Measurements from ENCODE around the gene SARNP.

SARNP gene

DNA sequence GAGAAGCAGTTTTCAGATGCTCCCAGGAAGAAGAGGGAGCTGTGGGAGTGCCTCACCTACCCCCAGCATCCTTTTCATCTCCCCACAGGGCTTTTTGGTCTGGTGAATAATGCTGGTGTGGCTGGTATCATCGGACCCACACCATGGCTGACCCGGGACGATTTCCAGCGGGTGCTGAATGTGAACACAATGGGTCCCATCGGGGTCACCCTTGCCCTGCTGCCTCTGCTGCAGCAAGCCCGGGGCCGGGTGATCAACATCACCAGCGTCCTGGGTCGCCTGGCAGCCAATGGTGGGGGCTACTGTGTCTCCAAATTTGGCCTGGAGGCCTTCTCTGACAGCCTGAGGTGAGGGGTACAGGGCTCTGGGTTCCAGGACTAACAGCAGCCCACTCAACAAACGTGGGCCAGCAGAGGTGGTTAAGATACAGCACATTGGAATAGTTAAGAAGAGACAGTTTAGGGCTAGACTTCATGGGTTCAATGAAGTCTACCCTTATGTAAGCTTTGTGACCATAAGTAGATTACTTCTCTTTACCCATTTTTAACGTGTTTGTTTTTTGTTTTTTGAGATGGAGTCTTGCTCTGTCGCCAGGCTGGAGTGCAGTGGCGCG lies 95.8 kb downstream of the SARNP start:
- no peak for DNase-seq

DNA sequence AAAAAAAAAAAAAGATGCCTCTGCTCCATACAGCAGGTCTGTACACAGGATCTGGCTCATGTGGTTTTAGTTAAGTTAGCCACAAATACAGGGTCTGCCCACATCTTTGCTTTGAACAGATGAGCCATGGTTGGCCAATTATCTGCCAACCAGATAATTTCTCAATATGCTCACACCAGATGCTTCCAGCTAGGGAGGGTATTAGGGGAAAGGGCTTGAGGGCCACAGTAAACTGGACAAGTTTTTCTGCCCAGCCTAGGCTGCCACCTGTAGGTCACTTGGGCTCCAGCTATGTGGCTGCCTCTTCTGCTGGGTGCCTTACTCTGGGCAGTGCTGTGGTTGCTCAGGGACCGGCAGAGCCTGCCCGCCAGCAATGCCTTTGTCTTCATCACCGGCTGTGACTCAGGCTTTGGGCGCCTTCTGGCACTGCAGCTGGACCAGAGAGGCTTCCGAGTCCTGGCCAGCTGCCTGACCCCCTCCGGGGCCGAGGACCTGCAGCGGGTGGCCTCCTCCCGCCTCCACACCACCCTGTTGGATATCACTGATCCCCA lies 96.6 kb downstream of the SARNP start:
- DNase-seq = peak; percentile 33

DNA sequence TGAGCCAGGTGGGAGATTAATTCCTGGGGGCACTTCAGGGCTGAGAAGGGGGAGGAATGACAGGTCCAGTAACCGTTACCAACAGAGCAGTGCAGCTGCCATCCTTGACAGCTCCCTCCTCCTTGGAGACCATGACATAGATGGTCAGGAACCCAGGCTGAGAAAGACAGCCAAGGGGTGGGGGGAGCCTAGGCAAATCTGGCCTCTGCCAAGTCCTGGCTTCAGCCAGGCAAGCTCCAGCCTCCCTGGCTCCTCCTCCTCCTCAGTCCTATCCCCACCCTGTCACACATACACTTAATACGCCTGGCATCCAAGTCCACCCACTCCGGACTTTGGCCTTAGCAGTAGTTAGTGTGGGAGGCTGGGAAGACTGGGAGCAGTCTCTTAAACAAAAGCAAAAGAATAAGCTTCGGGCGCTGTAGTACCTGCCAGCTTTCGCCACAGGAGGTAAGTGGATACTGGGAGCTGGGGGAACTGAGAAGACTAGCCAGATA lies 97.4 kb downstream of the SARNP start, which contains the start of gene RDH5:
Gene RDH5 (plus strand): TSS at position 323 of the 494 bp plus-strand sequence. CDS start 792 bp downstream, outside the sequence.
- no peak for DNase-seq

DNA sequence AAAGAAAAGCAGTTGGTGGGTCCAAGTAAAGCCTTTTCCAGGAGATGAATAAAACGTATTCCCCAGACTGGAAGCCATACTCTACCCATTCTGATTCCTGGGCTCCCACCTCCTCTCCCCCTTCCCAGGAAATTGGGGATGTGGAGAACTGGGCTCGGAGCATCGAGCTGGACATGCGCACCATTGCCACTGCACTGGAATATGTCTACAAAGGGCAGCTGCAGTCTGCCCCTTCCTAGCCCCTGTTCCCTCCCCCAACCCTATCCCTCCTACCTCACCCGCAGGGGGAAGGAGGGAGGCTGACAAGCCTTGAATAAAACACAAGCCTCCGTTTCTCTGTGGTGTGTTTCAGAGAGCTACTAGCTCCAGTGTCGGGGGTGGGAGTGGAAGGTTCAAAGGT lies 98.2 kb downstream of the SARNP start:
- no peak for DNase-seq

DNA sequence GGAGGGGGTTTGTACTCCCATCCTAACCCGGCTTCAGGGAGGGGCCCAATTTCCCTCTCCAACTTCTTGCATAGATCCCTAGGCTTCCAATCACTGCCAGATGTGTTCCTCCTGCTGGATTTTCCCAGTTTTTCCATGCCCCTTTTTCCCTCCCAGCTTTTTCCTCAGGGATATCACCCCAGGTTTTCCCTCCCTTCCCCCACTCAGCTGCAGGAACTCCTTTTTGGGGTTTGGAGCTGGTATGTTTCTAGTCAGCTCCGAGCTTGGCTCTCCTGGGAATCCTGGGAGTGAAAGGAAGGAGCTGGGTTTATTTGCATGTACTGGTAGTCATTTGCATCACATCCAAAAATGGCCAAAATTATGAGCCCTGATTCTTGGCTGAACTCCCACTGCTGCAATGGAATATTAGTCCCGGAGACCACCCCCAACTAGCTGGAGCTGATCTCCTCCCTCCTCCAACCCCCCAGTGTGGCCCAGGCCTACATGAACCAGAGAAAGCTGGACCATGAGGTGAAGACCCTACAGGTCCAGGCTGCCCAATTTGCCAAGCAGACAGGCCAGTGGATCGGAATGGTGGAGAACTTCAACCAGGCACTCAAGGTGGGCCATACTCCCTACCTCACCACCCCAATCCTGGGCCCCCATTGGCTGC lies 98.8 kb downstream of the SARNP start:
- no peak for DNase-seq

DNA sequence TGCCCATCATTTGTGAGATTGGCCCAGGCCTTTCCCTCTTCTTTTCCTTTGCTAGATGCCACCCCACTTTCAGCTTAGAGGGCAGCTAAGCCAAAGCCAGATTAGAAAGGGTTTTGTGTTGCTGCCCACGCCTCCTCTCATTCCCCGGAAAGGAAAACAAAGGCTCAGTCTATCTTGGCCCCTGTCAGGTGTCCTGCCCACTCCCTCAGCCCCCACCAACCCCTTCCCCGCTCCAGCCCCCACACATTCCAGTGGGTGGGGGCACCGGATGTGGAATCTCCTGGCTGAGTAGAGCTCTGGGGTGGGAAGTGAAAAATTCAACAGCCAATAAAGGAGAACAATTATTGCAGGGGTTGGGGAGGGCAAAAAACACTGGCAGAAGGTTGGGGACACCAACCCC lies 99.5 kb downstream of the SARNP start:
- DNase-seq = no peak

DNA sequence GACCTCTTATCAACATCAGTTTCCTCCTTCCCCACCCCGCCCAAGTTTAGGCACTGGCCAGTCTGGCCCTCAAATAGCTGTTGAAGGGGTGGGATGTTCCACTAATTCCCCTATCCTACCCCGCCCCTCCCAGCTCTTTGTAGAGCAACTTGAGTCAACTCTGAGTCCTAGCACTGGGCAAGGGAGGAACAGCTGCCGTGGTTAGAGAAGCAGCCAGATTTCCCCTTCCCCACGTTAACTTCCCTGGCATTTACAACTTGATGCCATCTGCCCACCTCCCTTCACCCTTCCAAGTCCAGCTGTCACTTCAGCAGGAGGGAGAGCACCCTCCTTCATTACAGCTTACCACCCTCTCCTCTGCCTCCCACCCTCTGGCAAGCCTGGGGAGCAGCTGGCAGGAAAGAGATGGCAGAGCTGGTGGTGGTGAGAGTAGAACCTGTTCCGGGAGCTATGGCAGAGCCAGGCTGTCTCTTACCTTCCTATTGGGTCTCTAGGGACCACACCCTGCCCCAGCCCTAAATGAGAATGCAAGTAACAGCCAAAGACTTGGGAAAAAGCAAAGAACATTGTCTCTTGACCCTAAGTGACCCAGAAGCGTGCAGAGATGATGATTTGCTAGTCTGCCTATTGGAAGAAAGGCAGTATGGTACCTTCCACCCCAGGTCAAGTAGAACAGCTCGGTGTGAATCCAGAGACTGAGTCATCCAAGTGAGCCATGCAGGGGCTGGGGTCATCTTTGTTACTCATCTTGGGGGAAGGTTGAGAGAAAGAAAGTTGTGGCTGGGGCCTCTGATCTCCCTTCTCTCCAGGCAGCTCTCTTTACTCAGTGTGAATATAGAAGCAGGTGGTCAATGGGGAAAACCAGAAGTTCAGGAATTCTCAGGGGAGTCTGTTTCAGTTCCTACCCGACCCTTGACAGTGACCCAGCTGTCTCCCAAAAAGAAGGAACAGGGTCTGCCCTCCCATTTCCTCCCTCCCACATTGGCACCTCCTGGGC lies 100.2 kb downstream of the SARNP start:
- DNase-seq = no peak

DNA sequence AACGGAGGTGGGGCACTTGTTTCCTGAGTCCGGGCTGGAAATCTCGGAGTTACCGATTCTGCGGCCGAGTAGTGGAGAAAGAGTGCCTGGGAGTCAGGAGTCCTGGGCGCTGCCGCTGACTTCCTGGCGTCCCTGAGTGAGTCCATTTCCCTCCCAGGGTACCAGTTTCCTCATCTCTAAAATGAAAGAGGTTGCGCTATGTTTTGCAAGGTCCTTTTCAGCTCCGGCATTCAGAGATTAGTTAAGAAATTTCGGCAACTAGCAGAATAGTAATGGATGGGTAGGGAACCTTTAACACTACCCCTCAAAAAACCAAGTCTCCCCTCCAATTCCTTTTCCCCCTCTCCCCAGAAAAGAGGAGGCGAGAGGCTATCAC lies 101.0 kb downstream of the SARNP start:
- no peak for DNase-seq

DNA sequence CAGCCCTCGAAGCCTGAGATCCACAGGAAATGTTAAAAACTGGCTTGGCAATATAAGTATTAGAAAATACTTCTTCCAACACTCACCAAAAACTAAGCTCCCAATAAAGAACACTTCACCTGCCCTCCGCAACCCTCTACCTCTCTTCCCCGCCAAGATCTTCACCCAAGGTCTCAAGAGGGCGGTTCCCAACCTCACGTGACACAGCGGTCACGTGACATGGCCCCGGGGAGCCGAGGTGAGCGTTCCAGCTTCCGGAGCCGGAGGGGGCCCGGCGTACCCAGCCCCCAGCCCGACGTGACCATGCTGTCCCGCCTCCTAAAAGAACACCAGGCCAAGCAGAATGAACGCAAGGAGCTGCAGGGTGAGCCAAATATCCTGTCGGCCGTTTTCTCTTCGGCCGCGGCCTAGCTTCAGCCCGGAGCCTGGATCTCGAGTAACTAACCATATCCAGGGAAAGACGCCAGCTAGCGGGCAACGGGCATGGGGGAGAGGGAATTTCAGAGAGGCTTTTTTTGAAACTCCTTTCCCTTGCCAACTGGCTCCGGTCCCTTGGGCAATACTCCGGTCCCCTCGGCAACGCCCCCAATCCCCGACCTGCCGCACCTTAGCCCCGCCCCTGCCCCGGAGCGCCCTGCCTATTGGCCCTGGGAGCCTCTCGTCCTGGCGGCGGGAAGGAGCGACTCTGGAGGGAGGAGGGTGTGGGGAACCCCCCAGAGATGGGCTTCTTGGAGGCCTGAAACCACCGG lies 101.5 kb downstream of the SARNP start, which contains the start of gene BLOC1S1:
Gene BLOC1S1 (plus strand): TSS at position 214 of the 749 bp plus-strand sequence. CDS start 6 bp downstream, at position 220.
- DNase-seq = peak; percentile 88

DNA sequence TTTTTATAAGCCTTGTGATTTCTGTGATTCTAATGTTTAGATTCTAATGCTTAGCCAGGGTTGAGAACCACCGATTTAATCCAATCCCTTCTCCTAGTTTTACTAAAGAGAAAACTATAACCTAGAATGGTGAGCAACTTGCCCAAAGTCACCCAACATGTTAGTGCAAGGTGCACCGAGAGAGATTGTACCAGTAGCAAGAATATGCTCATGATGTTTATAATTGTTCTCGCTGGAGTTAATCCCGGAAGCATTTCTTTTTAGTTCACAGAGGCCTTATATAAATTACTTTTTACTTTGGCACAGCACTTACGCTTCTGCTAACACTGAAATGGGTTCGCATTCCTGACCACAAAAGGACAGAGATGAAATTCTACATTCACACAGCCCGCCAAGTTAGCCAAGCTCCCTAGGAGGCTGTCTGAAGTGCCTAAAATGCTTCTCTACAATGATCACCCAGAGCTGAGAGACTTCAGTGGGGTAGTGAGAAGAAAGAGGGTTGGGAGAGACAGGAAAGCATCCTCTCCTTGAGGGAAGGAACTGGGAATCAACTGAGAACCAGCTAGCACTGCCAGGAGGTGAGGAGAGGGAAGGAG lies 102.3 kb downstream of the SARNP start:
- DNase-seq = no peak

DNA sequence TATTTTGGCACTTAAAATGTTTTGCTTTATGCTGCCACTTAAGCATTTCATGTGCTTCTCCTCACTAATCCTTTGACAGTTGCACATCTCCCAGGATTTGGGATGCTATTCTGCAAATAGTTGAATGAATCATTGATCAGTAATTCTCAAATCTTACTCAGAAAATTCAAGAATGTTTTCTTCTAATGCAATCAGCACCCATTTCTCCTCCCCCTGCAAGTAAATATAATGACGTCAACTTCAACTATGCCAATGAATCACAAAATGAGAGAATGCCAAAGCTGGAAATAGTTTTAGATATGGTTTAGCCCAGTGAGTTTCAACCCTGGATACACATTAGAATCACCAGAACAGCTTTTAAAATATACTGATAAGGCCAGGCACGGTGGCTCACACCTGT lies 103.8 kb downstream of the SARNP start:
- no peak for DNase-seq

DNA sequence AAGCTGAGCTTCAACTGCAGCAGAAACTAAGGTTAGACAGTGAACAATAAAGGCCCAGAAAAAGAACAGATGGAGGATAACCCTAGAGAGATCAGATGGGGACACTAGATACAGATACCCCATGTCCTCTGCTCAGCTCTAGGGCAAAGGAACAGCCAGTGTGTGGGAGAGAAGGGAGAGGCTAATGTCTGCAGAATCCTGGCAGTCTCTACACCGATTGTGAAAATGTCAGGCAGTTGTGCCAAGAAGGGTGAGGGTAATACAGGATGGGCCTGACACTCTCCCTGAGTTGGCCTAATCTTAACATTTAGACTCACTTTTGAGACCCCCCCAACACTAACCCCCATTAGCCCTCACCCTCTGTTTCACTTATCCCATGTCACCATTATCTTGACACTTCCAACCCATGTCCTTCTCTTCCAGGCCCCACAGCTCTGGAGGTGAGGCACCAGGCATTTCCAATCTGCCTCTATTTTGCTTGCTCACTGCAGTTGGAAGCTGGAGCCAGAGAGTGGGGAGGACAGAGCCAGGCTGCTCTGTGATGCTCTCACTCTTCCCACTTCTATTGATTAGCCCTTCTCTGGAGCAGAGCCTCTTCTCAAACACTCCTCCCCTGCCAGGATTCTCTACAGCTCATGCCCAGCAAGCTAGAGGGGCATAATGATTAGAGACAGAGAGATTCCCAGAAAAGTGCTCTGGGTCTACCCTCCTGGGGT lies 104.7 kb downstream of the SARNP start:
- DNase-seq = no peak

DNA sequence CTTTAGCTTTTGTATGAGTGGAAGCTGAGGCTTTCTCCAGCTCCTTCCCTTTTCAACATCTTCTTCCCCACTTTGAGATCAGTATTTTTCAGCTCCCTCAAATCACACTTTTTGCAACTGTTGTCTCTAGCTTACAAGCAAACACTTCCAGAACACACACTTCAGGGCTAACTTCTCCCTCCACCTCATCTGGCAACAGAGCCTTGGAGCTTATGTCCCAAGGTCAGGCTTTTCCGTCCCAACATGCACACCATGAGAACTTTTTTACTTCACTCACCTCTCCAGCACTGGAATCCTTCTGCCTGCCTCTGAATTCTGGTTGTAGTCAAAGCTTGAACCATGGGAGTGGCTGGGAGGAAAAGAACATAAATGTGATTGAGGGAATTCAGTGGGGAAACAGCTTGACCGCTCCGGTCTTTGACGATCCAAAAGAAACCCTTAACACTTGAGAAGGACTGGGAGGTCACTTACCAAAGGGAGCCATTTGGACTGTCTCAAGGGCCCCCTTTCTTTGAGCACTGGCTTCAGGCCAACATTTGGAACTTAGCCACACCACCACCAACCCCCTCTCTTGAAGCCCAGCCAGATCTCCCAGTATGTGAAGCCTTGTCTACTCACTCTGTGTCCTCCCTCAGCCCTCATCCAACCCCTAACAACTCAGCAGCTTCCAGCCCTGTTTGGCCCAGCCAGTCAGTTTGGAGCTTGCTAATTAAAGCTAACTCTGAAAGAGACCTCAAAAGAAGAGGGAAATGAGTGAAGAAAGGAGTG lies 105.6 kb downstream of the SARNP start:
- DNase-seq = no peak

DNA sequence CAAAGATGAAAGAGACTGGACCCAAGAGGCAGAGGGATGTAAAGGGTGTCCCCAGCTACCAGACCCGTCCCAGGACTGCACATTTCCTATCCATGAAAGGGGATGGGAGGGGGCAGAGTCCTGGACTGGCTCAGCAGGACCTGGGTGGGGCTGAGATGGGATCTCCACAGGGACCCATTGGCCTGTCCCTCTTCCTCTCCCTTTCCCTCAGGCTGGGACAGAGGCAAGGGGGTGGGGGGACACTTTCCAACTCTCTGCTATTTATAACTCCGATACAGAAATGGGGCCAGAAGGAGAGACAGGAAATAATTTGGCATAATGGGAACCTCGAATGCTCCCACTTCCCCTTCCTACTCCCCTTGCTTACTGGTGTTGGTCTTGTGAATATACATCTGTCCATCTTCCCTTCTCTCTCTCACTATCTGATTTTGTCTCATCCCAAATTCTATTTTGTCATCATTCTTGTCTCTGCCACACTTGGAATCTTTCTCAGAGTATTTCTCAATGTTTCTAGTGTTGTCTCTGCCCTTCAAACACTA lies 108.8 kb downstream of the SARNP start:
- no peak for DNase-seq

DNA sequence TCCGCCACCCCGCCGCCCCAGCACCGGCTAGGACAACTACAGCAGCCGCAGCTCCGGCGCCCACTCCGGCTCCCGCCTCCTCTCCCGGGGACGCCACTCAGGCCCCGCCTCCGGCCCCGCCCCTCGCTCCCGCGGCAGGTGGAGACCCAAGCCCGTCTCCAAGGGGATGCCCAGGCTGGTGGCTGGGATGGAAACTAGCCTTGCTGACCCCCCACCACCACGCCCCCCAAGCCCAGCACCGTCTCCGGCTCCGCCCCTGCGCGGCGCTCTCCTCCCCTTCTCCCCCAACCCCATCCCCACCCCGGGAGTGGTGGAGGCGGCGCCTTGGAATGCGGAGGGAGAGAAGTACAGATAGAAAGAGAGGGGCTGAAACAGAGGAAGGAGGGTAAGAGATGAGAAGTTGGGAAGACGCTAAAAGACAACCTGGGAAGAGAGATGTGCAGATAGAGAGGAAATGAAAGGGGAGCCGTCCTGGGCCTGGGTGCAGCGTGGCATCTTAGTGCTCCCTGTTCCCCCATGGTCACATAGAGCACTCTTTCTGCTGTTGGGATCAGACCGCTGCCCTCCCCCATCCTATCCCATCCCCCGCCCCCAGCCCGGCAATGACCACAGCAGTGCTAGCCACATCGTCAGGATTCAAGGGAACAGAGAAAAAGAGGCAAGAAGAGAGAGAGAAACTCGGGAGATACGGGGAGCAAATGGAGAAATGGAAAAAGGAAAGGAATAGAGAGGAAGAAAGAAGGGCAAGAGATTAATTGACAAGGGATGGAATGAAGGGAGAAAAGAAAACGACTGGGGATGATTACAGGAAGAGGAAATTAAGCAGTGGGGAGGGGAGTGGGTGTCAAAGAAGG lies 109.5 kb downstream of the SARNP start, which contains the start of gene ITGA7:
Gene ITGA7 (minus strand): TSS at position 64 of the 854 bp plus-strand sequence. CDS start 222 bp downstream, outside the sequence.
- peak; percentile 28 for DNase-seq

All from CD4-positive, alpha-beta T cell treated with Interleukin-4 for 4 hours (primary cell).